Measurements from ENCODE around the gene DSE. TPM values are rescaled to one million over a fixed set of nuclear protein-coding genes. Genes with fewer than 3 reads are reported as not detected.
A peak's percentile ranks its signal among the peaks of the same experiment; 100 is the strongest.

DSE gene
- total and polyA plus RNA-seq, 2 donors (not counting 1 experiment from before 2014, with no cell fraction given): 8.3 to 8.6 TPM

GRCh38 chr6:116385921-116386320, 15.2 kb downstream of the DSE start:
- H3K36me3 ChIP-seq (replicated peaks in 1 of 2; ENCODE audit: control extremely low read depth in 1 of 2, control insufficient read depth in 1 of 2, extremely low read depth in 1 of 2, insufficient read depth in 2 of 2, low read length in 1 of 2): peaks cover 0 to 1% of the 10 kb centered on the region in 2 experiments
- CTCF ChIA-PET: interaction anchor here (1.4 kb wide), 2 partner anchors 98 to 149 kb away, joined by 3 to 5 read pairs; no protein-coding TSS in a partner anchor
- H3K79me2 ChIP-seq (ENCODE audit: control insufficient read depth, insufficient read depth, low read length): peaks cover 68% of the 10 kb centered on the region
- H3K4me1 ChIP-seq (ENCODE audit: control insufficient read depth in 2 of 2, insufficient read depth in 2 of 2, low read length in 2 of 2): peaks cover 28 to 30% of the 10 kb centered on the region in 2 donors
- Mint-ChIP-seq H3K27ac (no peak overlapping the region), H3K4me3 (no peak overlapping the region), H3K27me3 (no peaks in the 10 kb centered on the region), H3K9me3 (ENCODE audit: insufficient read depth) (no peaks in the 10 kb centered on the region), H3K4me1 (peaks cover 37% of the 10 kb centered on the region)
- intact Hi-C loops (cut with micrococcal nuclease): no loop called here
- POLR2A ChIA-PET: interaction anchor here (0.6 kb wide), 1 partner anchor 65 kb away, joined by 5 read pairs; no protein-coding TSS in a partner anchor
- no peak for TF ChIP-seq CTCF (IDR thresholded peaks at IDR 0.05)
- H3K9ac ChIP-seq (ENCODE audit: low read length): no peak overlapping the region
- H2AFZ ChIP-seq (ENCODE audit: insufficient read depth, low read depth, low read length, poor library complexity, severe bottlenecking): no peak overlapping the region
- ATAC-seq (ENCODE audit: low read depth) (no peak), DNase-seq (no peak)
- no peak overlapping the region for H3K4me2 ChIP-seq (replicated peaks; ENCODE audit: low read depth, low read length, poor library complexity, severe bottlenecking)
- peaks cover 6% of the 10 kb centered on the region for H4K20me1 ChIP-seq (ENCODE audit: control insufficient read depth, insufficient read depth, low read length, poor library complexity, severe bottlenecking)
- no peaks in the 10 kb centered on the region for H3K9me3 ChIP-seq (ENCODE audit: control extremely low read depth in 1 of 3, control insufficient read depth in 2 of 3, insufficient read depth in 1 of 3, low read length in 2 of 3)
- H3K27me3 ChIP-seq (replicated peaks in 1 of 4; ENCODE audit: control extremely low read depth in 1 of 4, control insufficient read depth in 3 of 4, insufficient read depth in 4 of 4, low read length in 3 of 4): no peaks in the 10 kb centered on the region
- H3K27ac ChIP-seq (ENCODE audit: low read length in 2 of 2): peak overlapping the region in 1 of 2 donors; percentile 60
- H3K4me3 ChIP-seq (ENCODE audit: control extremely low read depth in 1 of 5, extremely low read depth in 1 of 5, insufficient read depth in 1 of 5, low read depth in 2 of 5, low read length in 4 of 5): no peak overlapping the region

- Histone ChIP-seq H3K27me3 (replicated peaks in 1 of 4; ENCODE audit: control extremely low read depth in 1 of 4, control insufficient read depth in 3 of 4, insufficient read depth in 4 of 4, low read length in 3 of 4) (no peaks in the 10 kb centered on the region), H3K27ac (ENCODE audit: low read length in 2 of 2) (peak overlapping the region in 1 of 2 donors; percentile 60), H2AFZ (ENCODE audit: insufficient read depth, low read depth, low read length, poor library complexity, severe bottlenecking) (no peak overlapping the region), H3K4me3 (ENCODE audit: control extremely low read depth in 1 of 5, extremely low read depth in 1 of 5, insufficient read depth in 1 of 5, low read depth in 2 of 5, low read length in 4 of 5) (no peak overlapping the region), H3K79me2 (ENCODE audit: control insufficient read depth, insufficient read depth, low read length) (peaks cover 70% of the 10 kb centered on the region), H3K9ac (ENCODE audit: low read length) (no peak overlapping the region), H3K9me3 (ENCODE audit: control extremely low read depth in 1 of 3, control insufficient read depth in 2 of 3, insufficient read depth in 1 of 3, low read length in 2 of 3) (no peaks in the 10 kb centered on the region), H3K36me3 (replicated peaks in 1 of 2; ENCODE audit: control extremely low read depth in 1 of 2, control insufficient read depth in 1 of 2, extremely low read depth in 1 of 2, insufficient read depth in 2 of 2, low read length in 1 of 2) (peaks cover 0 to 1% of the 10 kb centered on the region in 2 experiments), H4K20me1 (ENCODE audit: control insufficient read depth, insufficient read depth, low read length, poor library complexity, severe bottlenecking) (no peaks in the 10 kb centered on the region), H3K4me1 (ENCODE audit: control insufficient read depth in 2 of 2, insufficient read depth in 2 of 2, low read length in 2 of 2) (peaks cover 35 to 37% of the 10 kb centered on the region in 2 donors), H3K4me2 (replicated peaks; ENCODE audit: low read depth, low read length, poor library complexity, severe bottlenecking) (no peak overlapping the region)
- DNase-seq (no peak), ATAC-seq (ENCODE audit: low read depth) (no peak)
- Mint-ChIP-seq H3K27me3 (no peaks in the 10 kb centered on the region), H3K4me1 (peaks cover 41% of the 10 kb centered on the region), H3K4me3 (peak overlapping the region; percentile 12), H3K27ac (peak overlapping the region; percentile 42), H3K9me3 (ENCODE audit: insufficient read depth) (no peaks in the 10 kb centered on the region)
- POLR2A ChIA-PET: interaction anchor here (0.6 kb wide), 1 partner anchor 64 kb away, joined by 5 read pairs; no protein-coding TSS in a partner anchor
- CTCF ChIA-PET: interaction anchor here (1.4 kb wide), 2 partner anchors 99 to 148 kb away, joined by 3 to 5 read pairs; no protein-coding TSS in a partner anchor
- TF ChIP-seq EZH2 (IDR thresholded peaks at IDR 0.05; ENCODE audit: borderline replicate concordance, insufficient read depth, low read depth, low read length, poor library complexity, severe bottlenecking): no peak
- TF ChIP-seq CTCF (IDR thresholded peaks at IDR 0.05): no peak
- WGBS (ENCODE audit: insufficient coverage): no CpG with 5 or more reads among the region's 4 CpGs
- intact Hi-C loops (cut with micrococcal nuclease): no loop called here
Observed at GRCh38 chr6:116386581-116387299, 16.0 kb downstream of the DSE start.
